Activated naive CD8-positive, alpha-beta T cell treated with anti-CD3 and anti-CD28 coated beads, Interleukin-2, amount 10 ng/mL, durations not matched to agents 7 days and 5 days (primary cell): ENCODE results near the gene RECK. TPM values are rescaled to one million over a fixed set of nuclear protein-coding genes. Genes with fewer than 3 reads are reported as not detected.
"Not testable (repeated sequence)": the region's sequence is repeated elsewhere in the genome, so short reads cannot be mapped to it uniquely, and the experiment has no call there.

Experiments used
- ATAC-seq: fragments of 150-1000 bp; cut with Tn5 transposase; one replicate; pipeline ENCODE4 v1.10.0; 2021; ENCODE audit warnings: low read depth, moderate library complexity
- POLR2A ChIA-PET: fragments of 350-600 bp; sonication (Branson Sonifier 250); formaldehyde crosslinking; loops from one replicate; lab custom pipeline; 2021; ENCODE audit warnings: antibody characterized with exemption; lab: Charles Lee
- DNase-seq: peaks from one replicate; pipeline ENCODE4 v3.0.0; 2021
- H3K27ac Mint-ChIP-seq: one replicate; pipeline ENCODE4 v1.8.0; 2022; ENCODE audit warnings: mild to moderate bottlenecking, mixed read lengths
- H3K27me3 Mint-ChIP-seq: one replicate; pipeline ENCODE4 v1.8.0; 2022; ENCODE audit warnings: mild to moderate bottlenecking, moderate library complexity, mixed read lengths
- H3K36me3 Mint-ChIP-seq: one replicate; pipeline ENCODE4 v1.8.0; 2021; ENCODE audit warnings: mild to moderate bottlenecking, mixed read lengths
- H3K4me1 Mint-ChIP-seq: one replicate; pipeline ENCODE4 v1.8.0; 2021; ENCODE audit warnings: mixed read lengths
- H3K4me3 Mint-ChIP-seq: one replicate; pipeline ENCODE4 v1.8.0; 2022; ENCODE audit warnings: mild to moderate bottlenecking, moderate library complexity, mixed read lengths
- H3K9me3 Mint-ChIP-seq: one replicate; pipeline ENCODE4 v1.8.0; 2021; ENCODE audit warnings: mixed read lengths
- total RNA-seq, 2 experiments: library from RNA; stranded (reverse); gene quantifications; one replicate each; pipeline ENCODE4 v1.2.3, GENCODE V29; 2021

The RECK gene
- total RNA-seq, 2 experiments from 2014 or later: 8.8 to 9.3 TPM

- ATAC-seq (no peak), DNase-seq (no peak)
- H3K4me3 Mint-ChIP-seq: no peak overlapping the region
- H3K27me3 Mint-ChIP-seq: no peaks in the 10 kb centered on the region
- peaks cover 48% of the 10 kb centered on the region for H3K4me1 Mint-ChIP-seq
- peaks cover 53% of the 10 kb centered on the region for H3K36me3 Mint-ChIP-seq
- no peaks in the 10 kb centered on the region for H3K9me3 Mint-ChIP-seq
- no peak overlapping the region for H3K27ac Mint-ChIP-seq
- POLR2A ChIA-PET: interaction anchor here (0.9 to 1.2 kb wide), 2 partner anchors 10 to 18 kb away, joined by 3 read pairs; partner anchors contain the start of gene GLIPR2
Observed at GRCh38 chr9:36154331-36154952, 117.7 kb downstream of the RECK start.

GRCh38 chr9:36156116-36156515 lies 119.4 kb downstream of the RECK start:
- Mint-ChIP-seq H3K4me3 (no peak overlapping the region), H3K27me3 (no peaks in the 10 kb centered on the region), H3K27ac (no peak overlapping the region), H3K9me3 (no peaks in the 10 kb centered on the region), H3K36me3 (peaks cover 53% of the 10 kb centered on the region), H3K4me1 (peaks cover 33% of the 10 kb centered on the region)
- POLR2A ChIA-PET: interaction anchor here (0.7 to 1.2 kb wide), 2 partner anchors 10 to 12 kb away, joined by 3 to 10 read pairs; no protein-coding TSS in a partner anchor
- no peak for DNase-seq
- no peak for ATAC-seq

GRCh38 chr9:36158122-36158521 lies 121.4 kb downstream of the RECK start:
- Mint-ChIP-seq H3K4me3 (no peak overlapping the region), H3K36me3 (peaks cover 62% of the 10 kb centered on the region), H3K4me1 (peaks cover 20% of the 10 kb centered on the region), H3K9me3 (no peaks in the 10 kb centered on the region), H3K27me3 (no peaks in the 10 kb centered on the region), H3K27ac (peak overlapping the region; percentile 43)
- ATAC-seq: no peak
- POLR2A ChIA-PET: no interaction called here
- no peak for DNase-seq

- Mint-ChIP-seq H3K9me3 (no peaks in the 10 kb centered on the region), H3K36me3 (peaks cover 58% of the 10 kb centered on the region), H3K27ac (no peak overlapping the region), H3K4me3 (no peak overlapping the region), H3K4me1 (peaks cover 14% of the 10 kb centered on the region), H3K27me3 (no peaks in the 10 kb centered on the region)
- no peak for DNase-seq
- POLR2A ChIA-PET: no interaction called here
- ATAC-seq: no peak
Observed at GRCh38 chr9:36158917-36159316, 122.2 kb downstream of the RECK start.

GRCh38 chr9:36159509-36159908 lies 122.8 kb downstream of the RECK start:
- H3K4me3 Mint-ChIP-seq, H3K27ac Mint-ChIP-seq, DNase-seq, POLR2A ChIA-PET, H3K4me1 Mint-ChIP-seq, H3K27me3 Mint-ChIP-seq, ATAC-seq, H3K9me3 Mint-ChIP-seq: not testable (repeated sequence)
- peaks cover 53% of the 10 kb centered on the region for H3K36me3 Mint-ChIP-seq

GRCh38 chr9:36160126-36160525 lies 123.4 kb downstream of the RECK start:
- ATAC-seq, H3K4me3 Mint-ChIP-seq, POLR2A ChIA-PET, DNase-seq, H3K9me3 Mint-ChIP-seq, H3K27me3 Mint-ChIP-seq, H3K27ac Mint-ChIP-seq, H3K4me1 Mint-ChIP-seq: not testable (repeated sequence)
- H3K36me3 Mint-ChIP-seq: peaks cover 48% of the 10 kb centered on the region

GRCh38 chr9:36161187-36161586 lies 124.5 kb downstream of the RECK start:
- POLR2A ChIA-PET: no interaction called here
- no peak for ATAC-seq
- H3K9me3 Mint-ChIP-seq: no peaks in the 10 kb centered on the region

GRCh38 chr9:36162211-36162738 lies 125.6 kb downstream of the RECK start:
- POLR2A ChIA-PET: no interaction called here
- Mint-ChIP-seq H3K4me3 (no peak overlapping the region), H3K27ac (no peak overlapping the region), H3K4me1 (peaks cover 10% of the 10 kb centered on the region), H3K27me3 (peaks cover 14% of the 10 kb centered on the region), H3K9me3 (no peaks in the 10 kb centered on the region), H3K36me3 (peaks cover 40% of the 10 kb centered on the region)
- no peak for DNase-seq
- no peak for ATAC-seq

More at GRCh38 chr9:36161187-36161586, 124.5 kb downstream of the RECK start:
- DNase-seq: no peak
- no peak overlapping the region for H3K27ac Mint-ChIP-seq
- H3K4me1 Mint-ChIP-seq: peaks cover 7% of the 10 kb centered on the region
- H3K4me3 Mint-ChIP-seq: no peak overlapping the region
- peaks cover 44% of the 10 kb centered on the region for H3K36me3 Mint-ChIP-seq
- peaks cover 8% of the 10 kb centered on the region for H3K27me3 Mint-ChIP-seq

GRCh38 chr9:36163049-36163785 lies 126.5 kb downstream of the RECK start:
- H3K36me3 Mint-ChIP-seq: peaks cover 31% of the 10 kb centered on the region
- no peak overlapping the region for H3K4me3 Mint-ChIP-seq
- peaks cover 21% of the 10 kb centered on the region for H3K27me3 Mint-ChIP-seq
- H3K4me1 Mint-ChIP-seq: peaks cover 10% of the 10 kb centered on the region
- no peaks in the 10 kb centered on the region for H3K9me3 Mint-ChIP-seq
- ATAC-seq (no peak), DNase-seq (peak; percentile 24)
- no peak overlapping the region for H3K27ac Mint-ChIP-seq
- POLR2A ChIA-PET: interaction anchor here (2.2 kb wide), 1 partner anchor 11 kb away, joined by 11 read pairs; no protein-coding TSS in a partner anchor

- Mint-ChIP-seq H3K4me1 (peaks cover 7% of the 10 kb centered on the region), H3K27ac (no peak overlapping the region), H3K9me3 (no peaks in the 10 kb centered on the region), H3K4me3 (no peak overlapping the region), H3K27me3 (peaks cover 21% of the 10 kb centered on the region), H3K36me3 (peaks cover 25% of the 10 kb centered on the region)
- POLR2A ChIA-PET: interaction anchor here (1.9 to 2.2 kb wide), 2 partner anchors 12 to 21 kb away, joined by 6 to 11 read pairs; no protein-coding TSS in a partner anchor
- DNase-seq (no peak), ATAC-seq (no peak)
Observed at GRCh38 chr9:36163786-36164170, 127.1 kb downstream of the RECK start.

GRCh38 chr9:36164372-36164771 lies 127.7 kb downstream of the RECK start:
- Mint-ChIP-seq H3K4me1 (peaks cover 4% of the 10 kb centered on the region), H3K36me3 (peaks cover 19% of the 10 kb centered on the region), H3K4me3 (no peak overlapping the region), H3K9me3 (no peaks in the 10 kb centered on the region), H3K27me3 (peaks cover 23% of the 10 kb centered on the region), H3K27ac (no peak overlapping the region)
- ATAC-seq (no peak), DNase-seq (no peak)
- POLR2A ChIA-PET: interaction anchor here (1.0 to 2.2 kb wide), 5 partner anchors 12 to 62 kb away, joined by 3 to 11 read pairs (median 6); partner anchors contain the start of gene GLIPR2

- no peak for DNase-seq
- POLR2A ChIA-PET: interaction anchor here (0.7 to 2.2 kb wide), 6 partner anchors 13 to 62 kb away, joined by 3 to 11 read pairs (median 6); partner anchors contain the start of gene GLIPR2
- peaks cover 23% of the 10 kb centered on the region for H3K27me3 Mint-ChIP-seq
- H3K27ac Mint-ChIP-seq: no peak overlapping the region
- H3K36me3 Mint-ChIP-seq: peaks cover 16% of the 10 kb centered on the region
- H3K4me1 Mint-ChIP-seq: peaks cover 4% of the 10 kb centered on the region
- no peak for ATAC-seq
- peak overlapping the region; percentile 17 for H3K4me3 Mint-ChIP-seq
- no peaks in the 10 kb centered on the region for H3K9me3 Mint-ChIP-seq
Observed at GRCh38 chr9:36164989-36165388, 128.3 kb downstream of the RECK start.

GRCh38 chr9:36165826-36166167 lies 129.1 kb downstream of the RECK start:
- peak overlapping the region; percentile 24 for H3K27ac Mint-ChIP-seq
- H3K36me3 Mint-ChIP-seq: peaks cover 12% of the 10 kb centered on the region
- H3K4me1 Mint-ChIP-seq: peaks cover 4% of the 10 kb centered on the region
- H3K4me3 Mint-ChIP-seq: no peak overlapping the region
- POLR2A ChIA-PET: interaction anchor here (0.7 to 1.9 kb wide), 5 partner anchors 13 to 65 kb away, joined by 6 to 8 read pairs (median 8); no protein-coding TSS in a partner anchor
- DNase-seq (no peak), ATAC-seq (no peak)
- peaks cover 23% of the 10 kb centered on the region for H3K27me3 Mint-ChIP-seq
- H3K9me3 Mint-ChIP-seq: no peaks in the 10 kb centered on the region
